ENCODE data around the gene KRT27. TPM values are rescaled to one million over a fixed set of nuclear protein-coding genes. Genes with fewer than 3 reads are reported as not detected.

KRT27 gene
- total and polyA plus RNA-seq, 9 of the 15 experiments (the other 6 are each of a cell fraction or from before 2014, with no cell fraction given) = 0.10 TPM; not detected in 8

GRCh38 chr17:40796846-40797245 is 14.5 kb upstream of the KRT27 start:
- no peak for DNase-seq (ENCODE audit: extremely low read depth in 1 of 4, low spot score in 3 of 4)
- Histone ChIP-seq H2AFZ (ENCODE audit: low read depth, low read length) (no peak overlapping the region), H4K20me1 (replicated peaks; ENCODE audit: control insufficient read depth, insufficient read depth, low read length) (no peaks in the 10 kb centered on the region), H3K36me3 (ENCODE audit: control insufficient read depth, insufficient read depth, low read length) (no peaks in the 10 kb centered on the region), H3K79me2 (ENCODE audit: control insufficient read depth, insufficient read depth, low read length) (no peaks in the 10 kb centered on the region), H3K27me3 (ENCODE audit: control insufficient read depth in 2 of 2, insufficient read depth in 2 of 2, low read length in 2 of 2) (peaks cover 25 to 41% of the 10 kb centered on the region in 2 experiments), H3K4me3 (no peak overlapping the region), H3K4me1 (replicated peaks in 1 of 2; ENCODE audit: control insufficient read depth in 2 of 2, insufficient read depth in 2 of 2, low read length in 2 of 2) (peaks cover 0 to 5% of the 10 kb centered on the region in 2 experiments; a peak in 1 of 5 replicates), H3K4me2 (ENCODE audit: insufficient read depth, low read length) (no peak overlapping the region), H3K9me1 (ENCODE audit: control insufficient read depth, insufficient read depth, low read length) (no peaks in the 10 kb centered on the region), H3K9me3 (replicated peaks; ENCODE audit: control insufficient read depth, insufficient read depth, low read depth, low read length) (no peaks in the 10 kb centered on the region), H3K27ac (ENCODE audit: extremely low read depth, low read depth, low read length) (no peak overlapping the region), H3K9ac (ENCODE audit: insufficient read depth in 1 of 2, low read depth in 2 of 2, low read length in 2 of 2) (no peak overlapping the region)
- TF ChIP-seq, protein P1, sequence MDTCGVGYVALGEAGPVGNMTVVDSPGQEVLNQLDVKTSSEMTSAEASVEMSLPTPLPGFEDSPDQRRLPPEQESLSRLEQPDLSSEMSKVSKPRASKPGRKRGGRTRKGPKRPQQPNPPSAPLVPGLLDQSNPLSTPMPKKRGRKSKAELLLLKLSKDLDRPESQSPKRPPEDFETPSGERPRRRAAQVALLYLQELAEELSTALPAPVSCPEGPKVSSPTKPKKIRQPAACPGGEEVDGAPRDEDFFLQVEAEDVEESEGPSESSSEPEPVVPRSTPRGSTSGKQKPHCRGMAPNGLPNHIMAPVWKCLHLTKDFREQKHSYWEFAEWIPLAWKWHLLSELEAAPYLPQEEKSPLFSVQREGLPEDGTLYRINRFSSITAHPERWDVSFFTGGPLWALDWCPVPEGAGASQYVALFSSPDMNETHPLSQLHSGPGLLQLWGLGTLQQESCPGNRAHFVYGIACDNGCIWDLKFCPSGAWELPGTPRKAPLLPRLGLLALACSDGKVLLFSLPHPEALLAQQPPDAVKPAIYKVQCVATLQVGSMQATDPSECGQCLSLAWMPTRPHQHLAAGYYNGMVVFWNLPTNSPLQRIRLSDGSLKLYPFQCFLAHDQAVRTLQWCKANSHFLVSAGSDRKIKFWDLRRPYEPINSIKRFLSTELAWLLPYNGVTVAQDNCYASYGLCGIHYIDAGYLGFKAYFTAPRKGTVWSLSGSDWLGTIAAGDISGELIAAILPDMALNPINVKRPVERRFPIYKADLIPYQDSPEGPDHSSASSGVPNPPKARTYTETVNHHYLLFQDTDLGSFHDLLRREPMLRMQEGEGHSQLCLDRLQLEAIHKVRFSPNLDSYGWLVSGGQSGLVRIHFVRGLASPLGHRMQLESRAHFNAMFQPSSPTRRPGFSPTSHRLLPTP (IDR thresholded peaks at IDR 0.05; ENCODE audit: borderline replicate concordance, extremely low read depth, insufficient read length) = no peak
- TF ChIP-seq RHOXF2B (CRISPR knock-in tag; conservative IDR thresholded peaks at IDR 0.05) = no peak
- TF ChIP-seq, protein P2, sequence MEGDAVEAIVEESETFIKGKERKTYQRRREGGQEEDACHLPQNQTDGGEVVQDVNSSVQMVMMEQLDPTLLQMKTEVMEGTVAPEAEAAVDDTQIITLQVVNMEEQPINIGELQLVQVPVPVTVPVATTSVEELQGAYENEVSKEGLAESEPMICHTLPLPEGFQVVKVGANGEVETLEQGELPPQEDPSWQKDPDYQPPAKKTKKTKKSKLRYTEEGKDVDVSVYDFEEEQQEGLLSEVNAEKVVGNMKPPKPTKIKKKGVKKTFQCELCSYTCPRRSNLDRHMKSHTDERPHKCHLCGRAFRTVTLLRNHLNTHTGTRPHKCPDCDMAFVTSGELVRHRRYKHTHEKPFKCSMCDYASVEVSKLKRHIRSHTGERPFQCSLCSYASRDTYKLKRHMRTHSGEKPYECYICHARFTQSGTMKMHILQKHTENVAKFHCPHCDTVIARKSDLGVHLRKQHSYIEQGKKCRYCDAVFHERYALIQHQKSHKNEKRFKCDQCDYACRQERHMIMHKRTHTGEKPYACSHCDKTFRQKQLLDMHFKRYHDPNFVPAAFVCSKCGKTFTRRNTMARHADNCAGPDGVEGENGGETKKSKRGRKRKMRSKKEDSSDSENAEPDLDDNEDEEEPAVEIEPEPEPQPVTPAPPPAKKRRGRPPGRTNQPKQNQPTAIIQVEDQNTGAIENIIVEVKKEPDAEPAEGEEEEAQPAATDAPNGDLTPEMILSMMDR (IDR thresholded peaks at IDR 0.05 in 2 of 3, conservative IDR thresholded peaks at IDR 0.05 in 1 of 3; ENCODE audit: insufficient read depth in 2 of 3, low read depth in 1 of 3, low read length in 3 of 3) = peak in 2 of 3 experiments; percentile 14 to 51; a peak in 3 of 6 replicates
- no peak for TF ChIP-seq NFYB (IDR thresholded peaks at IDR 0.05; ENCODE audit: extremely low read depth, insufficient read length)
- TF ChIP-seq RAD21 (CRISPR knock-in tag; conservative IDR thresholded peaks at IDR 0.05 in 1 of 2, IDR thresholded peaks at IDR 0.05 in 1 of 2) = 0 out of 4 replicates have a peak, but pooled peaks of 1 of the 2 experiments have one; percentile 14
- TF ChIP-seq BMI1 (IDR thresholded peaks at IDR 0.05; ENCODE audit: low read length) = no peak
- TF ChIP-seq PRPF4 (IDR thresholded peaks at IDR 0.05; ENCODE audit: insufficient read depth, low read depth, low read length, poor library complexity, severe bottlenecking) = no peak
- ATAC-seq = peak; percentile 61; the same call in 2 of the 3 replicates
- intact Hi-C loops (cut with micrococcal nuclease) (no loop called here), in situ Hi-C loops (cut with MboI) (no loop called here)
- WGBS (ENCODE audit: insufficient coverage, low coverage, missing lambda C conversion rate) = 11% methylated on average over 16 of the region's 27 CpGs
- CTCF ChIA-PET (ENCODE audit: low intra/inter-chr PET ratio) = interaction anchor here (0.7 kb wide), 1 partner anchor 24 kb away, joined by 3 read pairs; no protein-coding TSS in a partner anchor
- POLR2A ChIA-PET = interaction anchor here (0.9 kb wide), 1 partner anchor 13 kb away, joined by 3 read pairs; no protein-coding TSS in a partner anchor
- FAIRE-seq = no peak
- no TSS peak for BruUV-seq (replicated peaks)

Measured in K562 (cell line).